EH (cell line): ENCODE measurements around the gene FAM219A.

Experiments used
- DNase-seq: peaks from one replicate; pipeline ENCODE4 v3.0.0-alpha.2; 2015; ENCODE audit warnings: low read depth

FAM219A gene

GRCh38 chr9:34458013-34458958 lies at the start of gene FAM219A, which contains the start of gene DNAI1:
FAM219A (minus strand) TSS chr9:34458570; CDS start chr9:34458263, 307 bp downstream.
DNAI1 (plus strand) TSS chr9:34458805; CDS start chr9:34459006, 201 bp downstream.
- DNase-seq = peak; percentile 99

- DNase-seq = no peak
Observed at GRCh38 chr9:34507966-34508365, 49.6 kb upstream of the FAM219A start.

GRCh38 chr9:34507556-34507955 lies 49.2 kb upstream of the FAM219A start:
- no peak for DNase-seq

- no peak for DNase-seq
Observed at GRCh38 chr9:34506623-34507022, 48.3 kb upstream of the FAM219A start.

GRCh38 chr9:34505370-34506120 lies 47.2 kb upstream of the FAM219A start:
- peak; percentile 8 for DNase-seq

GRCh38 chr9:34503406-34503805 lies 45.0 kb upstream of the FAM219A start:
- DNase-seq = peak; percentile 16

- DNase-seq = no peak
Observed at GRCh38 chr9:34502891-34503290, 44.5 kb upstream of the FAM219A start.

GRCh38 chr9:34502471-34502870 lies 44.1 kb upstream of the FAM219A start:
- no peak for DNase-seq

GRCh38 chr9:34501889-34502425 lies 43.6 kb upstream of the FAM219A start:
- DNase-seq = peak; percentile 77

- no peak for DNase-seq
Observed at GRCh38 chr9:34501372-34501771, 43.0 kb upstream of the FAM219A start.

GRCh38 chr9:34500623-34501267 lies 42.4 kb upstream of the FAM219A start:
- DNase-seq = peak; percentile 54

- no peak for DNase-seq
Observed at GRCh38 chr9:34499076-34499475, 40.7 kb upstream of the FAM219A start.

- DNase-seq = no peak
Observed at GRCh38 chr9:34498553-34498952, 40.2 kb upstream of the FAM219A start.

- peak; percentile 28 for DNase-seq
Observed at GRCh38 chr9:34496149-34496712, 37.9 kb upstream of the FAM219A start.

GRCh38 chr9:34493972-34494535 lies 35.7 kb upstream of the FAM219A start:
- DNase-seq = peak; percentile 70

GRCh38 chr9:34492051-34492450 lies 33.7 kb upstream of the FAM219A start:
- no peak for DNase-seq

GRCh38 chr9:34491596-34491995 lies 33.2 kb upstream of the FAM219A start:
- DNase-seq = no peak

- DNase-seq = no peak
Observed at GRCh38 chr9:34490760-34491159, 32.4 kb upstream of the FAM219A start.

- DNase-seq = no peak
Observed at GRCh38 chr9:34490360-34490759, 32.0 kb upstream of the FAM219A start.

GRCh38 chr9:34486572-34486971 lies 28.2 kb upstream of the FAM219A start:
- no peak for DNase-seq

- DNase-seq = no peak
Observed at GRCh38 chr9:34485822-34486221, 27.5 kb upstream of the FAM219A start.
